Glutamatergic neuron (in vitro differentiated cells): ENCODE measurements around the gene EDEM3. TPM values are rescaled to one million over a fixed set of nuclear protein-coding genes. Genes with fewer than 3 reads are reported as not detected.
A peak's percentile ranks its signal among the peaks of the same experiment; 100 is the strongest.

ENCODE experiments used
- DNase-seq: peaks from one replicate; pipeline ENCODE4 v3.0.0; 2022
- H3K27ac Mint-ChIP-seq: one replicate; pipeline ENCODE4 v1.8.0; 2020; ENCODE audit warnings: mild to moderate bottlenecking, mixed read lengths, inconsistent platforms; ENCODE audit not compliant: unreplicated experiment
- H3K27me3 Mint-ChIP-seq: one replicate; pipeline ENCODE4 v1.8.0; 2020; ENCODE audit warnings: mild to moderate bottlenecking, moderate library complexity, mixed read lengths, inconsistent platforms; ENCODE audit not compliant: unreplicated experiment
- H3K36me3 Mint-ChIP-seq: one replicate; pipeline ENCODE4 v1.8.0; 2020; ENCODE audit warnings: mild to moderate bottlenecking, mixed read lengths, inconsistent platforms; ENCODE audit not compliant: unreplicated experiment
- H3K4me1 Mint-ChIP-seq: one replicate; pipeline ENCODE4 v1.8.0; 2020; ENCODE audit warnings: mild to moderate bottlenecking, low read depth, mixed read lengths, inconsistent platforms; ENCODE audit not compliant: unreplicated experiment
- H3K4me3 Mint-ChIP-seq: one replicate; pipeline ENCODE4 v1.8.0; 2020; ENCODE audit warnings: mild to moderate bottlenecking, mixed read lengths, inconsistent platforms; ENCODE audit not compliant: unreplicated experiment
- H3K9me3 Mint-ChIP-seq: one replicate; pipeline ENCODE4 v1.8.0; 2020; ENCODE audit warnings: mild to moderate bottlenecking, moderate library complexity, mixed read lengths, inconsistent platforms; ENCODE audit not compliant: unreplicated experiment
- total RNA-seq: library from RNA; stranded (reverse); fragmentation: NEBNext Ultra II Directional; extraction: Animal tissue kit (Norgen Biotek cat#: 25700); gene quantifications from one replicate; pipeline ENCODE4 v1.2.1, GENCODE V29; 2021; ENCODE audit not compliant: unreplicated experiment
- TF ChIP-seq, protein P1 (sequence below): fragments of 200-600 bp; sonication (generic); IDR thresholded peaks from one replicate; pipeline ENCODE4 v1.5.0; 2021; ENCODE audit not compliant: partially characterized antibody, unreplicated experiment

The EDEM3 gene
- total RNA-seq, 1 donor from 2014 or later, result 23.6 TPM

DNA sequence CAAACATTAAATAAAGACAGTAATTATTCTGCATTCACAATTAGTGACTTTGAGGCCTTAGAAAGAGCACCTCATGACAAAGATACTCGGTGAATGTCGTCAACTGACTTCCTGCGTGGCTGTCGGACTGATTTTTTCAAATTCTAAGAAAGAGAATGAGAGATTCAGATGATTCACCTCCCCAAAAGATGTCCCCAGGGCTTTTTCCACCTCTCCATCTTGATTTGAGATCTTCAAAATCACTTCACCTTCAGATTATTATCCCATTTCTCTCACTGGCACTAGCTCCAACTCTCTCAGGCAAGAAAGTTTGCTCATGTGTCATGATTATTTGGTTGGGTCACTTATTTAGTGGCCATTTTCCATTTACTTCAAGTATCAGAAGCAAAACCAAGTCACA, 5.0 kb upstream of the EDEM3 start:
- Mint-ChIP-seq H3K36me3 (no peaks in the 10 kb centered on the region), H3K9me3 (peaks cover 2% of the 10 kb centered on the region), H3K27ac (no peak overlapping the region), H3K27me3 (peaks cover 1% of the 10 kb centered on the region), H3K4me3 (no peak overlapping the region), H3K4me1 (peaks cover 1% of the 10 kb centered on the region)
- TF ChIP-seq, protein P1, sequence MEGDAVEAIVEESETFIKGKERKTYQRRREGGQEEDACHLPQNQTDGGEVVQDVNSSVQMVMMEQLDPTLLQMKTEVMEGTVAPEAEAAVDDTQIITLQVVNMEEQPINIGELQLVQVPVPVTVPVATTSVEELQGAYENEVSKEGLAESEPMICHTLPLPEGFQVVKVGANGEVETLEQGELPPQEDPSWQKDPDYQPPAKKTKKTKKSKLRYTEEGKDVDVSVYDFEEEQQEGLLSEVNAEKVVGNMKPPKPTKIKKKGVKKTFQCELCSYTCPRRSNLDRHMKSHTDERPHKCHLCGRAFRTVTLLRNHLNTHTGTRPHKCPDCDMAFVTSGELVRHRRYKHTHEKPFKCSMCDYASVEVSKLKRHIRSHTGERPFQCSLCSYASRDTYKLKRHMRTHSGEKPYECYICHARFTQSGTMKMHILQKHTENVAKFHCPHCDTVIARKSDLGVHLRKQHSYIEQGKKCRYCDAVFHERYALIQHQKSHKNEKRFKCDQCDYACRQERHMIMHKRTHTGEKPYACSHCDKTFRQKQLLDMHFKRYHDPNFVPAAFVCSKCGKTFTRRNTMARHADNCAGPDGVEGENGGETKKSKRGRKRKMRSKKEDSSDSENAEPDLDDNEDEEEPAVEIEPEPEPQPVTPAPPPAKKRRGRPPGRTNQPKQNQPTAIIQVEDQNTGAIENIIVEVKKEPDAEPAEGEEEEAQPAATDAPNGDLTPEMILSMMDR, result no peak
- no peak for DNase-seq

DNA sequence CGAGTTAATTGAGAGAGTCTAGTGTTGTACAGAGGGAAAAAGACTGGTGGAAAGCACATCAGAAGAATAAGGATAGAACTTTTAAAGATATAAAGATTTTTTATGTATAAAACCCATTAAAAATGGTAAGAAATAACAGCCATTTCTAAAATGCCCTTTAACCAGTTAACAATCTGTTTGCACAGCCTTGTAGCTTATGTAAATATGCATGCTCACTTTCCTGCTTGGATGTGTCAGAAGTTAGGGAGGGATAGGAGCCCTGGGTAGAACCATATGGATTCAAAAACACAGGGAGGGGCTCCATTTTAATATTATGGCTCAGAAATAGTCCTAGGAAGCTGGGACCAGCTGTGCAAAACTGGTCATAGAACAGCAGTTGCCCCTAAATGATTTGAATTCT, 4.5 kb upstream of the EDEM3 start:
- Mint-ChIP-seq H3K36me3 (no peaks in the 10 kb centered on the region), H3K27me3 (peaks cover 1% of the 10 kb centered on the region), H3K27ac (no peak overlapping the region), H3K4me3 (no peak overlapping the region), H3K4me1 (peaks cover 1% of the 10 kb centered on the region), H3K9me3 (peaks cover 2% of the 10 kb centered on the region)
- TF ChIP-seq, protein P1, result no peak
- DNase-seq, result no peak

DNA sequence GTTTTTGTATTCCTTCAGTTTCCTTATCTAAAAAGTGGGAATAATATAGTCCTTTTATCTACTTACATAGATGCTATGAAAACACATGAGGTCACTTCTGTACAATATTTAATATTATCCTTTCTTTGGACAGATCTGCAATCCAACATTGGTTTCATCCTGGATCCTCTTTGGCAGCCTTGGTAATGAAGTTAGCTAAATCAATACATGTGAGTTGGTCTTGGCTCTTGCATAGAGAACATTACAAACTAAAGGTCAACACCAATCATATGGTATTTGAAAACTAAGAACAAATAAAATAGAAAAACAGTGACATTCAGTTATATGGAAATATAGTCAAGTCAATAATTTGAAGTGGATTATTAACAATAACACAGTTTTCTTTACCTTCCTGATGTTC, 3.2 kb upstream of the EDEM3 start:
- H3K27ac Mint-ChIP-seq, result no peak overlapping the region
- H3K4me3 Mint-ChIP-seq, result no peak overlapping the region
- no peaks in the 10 kb centered on the region for H3K36me3 Mint-ChIP-seq
- DNase-seq, result no peak
- no peaks in the 10 kb centered on the region for H3K9me3 Mint-ChIP-seq
- peaks cover 4% of the 10 kb centered on the region for H3K27me3 Mint-ChIP-seq
- TF ChIP-seq, protein P1, result no peak
- H3K4me1 Mint-ChIP-seq, result peaks cover 6% of the 10 kb centered on the region

DNA sequence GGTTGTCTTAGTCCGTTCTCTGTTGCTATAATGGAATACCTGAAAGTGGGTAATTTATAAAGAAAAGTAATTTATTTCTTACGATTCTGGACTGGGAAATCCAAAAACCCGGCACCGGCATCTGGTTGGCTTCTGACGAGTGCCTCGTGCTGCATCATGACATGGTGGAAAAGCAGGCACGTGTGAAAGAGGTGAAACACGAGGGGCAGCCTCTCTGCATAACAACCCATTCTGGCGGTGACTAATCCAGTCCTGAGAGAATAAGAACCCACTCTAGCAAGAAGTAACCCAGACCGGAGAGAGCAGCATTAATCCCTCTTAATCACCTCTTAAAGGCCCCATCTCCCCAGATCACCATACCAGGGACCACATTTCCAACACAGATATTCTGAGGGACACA, 2.7 kb upstream of the EDEM3 start:
- H3K4me3 Mint-ChIP-seq, result no peak overlapping the region
- no peak for DNase-seq
- peaks cover 4% of the 10 kb centered on the region for H3K27me3 Mint-ChIP-seq
- peaks cover 6% of the 10 kb centered on the region for H3K4me1 Mint-ChIP-seq
- no peaks in the 10 kb centered on the region for H3K9me3 Mint-ChIP-seq
- TF ChIP-seq, protein P1, result no peak
- H3K27ac Mint-ChIP-seq, result no peak overlapping the region
- H3K36me3 Mint-ChIP-seq, result no peaks in the 10 kb centered on the region

DNA sequence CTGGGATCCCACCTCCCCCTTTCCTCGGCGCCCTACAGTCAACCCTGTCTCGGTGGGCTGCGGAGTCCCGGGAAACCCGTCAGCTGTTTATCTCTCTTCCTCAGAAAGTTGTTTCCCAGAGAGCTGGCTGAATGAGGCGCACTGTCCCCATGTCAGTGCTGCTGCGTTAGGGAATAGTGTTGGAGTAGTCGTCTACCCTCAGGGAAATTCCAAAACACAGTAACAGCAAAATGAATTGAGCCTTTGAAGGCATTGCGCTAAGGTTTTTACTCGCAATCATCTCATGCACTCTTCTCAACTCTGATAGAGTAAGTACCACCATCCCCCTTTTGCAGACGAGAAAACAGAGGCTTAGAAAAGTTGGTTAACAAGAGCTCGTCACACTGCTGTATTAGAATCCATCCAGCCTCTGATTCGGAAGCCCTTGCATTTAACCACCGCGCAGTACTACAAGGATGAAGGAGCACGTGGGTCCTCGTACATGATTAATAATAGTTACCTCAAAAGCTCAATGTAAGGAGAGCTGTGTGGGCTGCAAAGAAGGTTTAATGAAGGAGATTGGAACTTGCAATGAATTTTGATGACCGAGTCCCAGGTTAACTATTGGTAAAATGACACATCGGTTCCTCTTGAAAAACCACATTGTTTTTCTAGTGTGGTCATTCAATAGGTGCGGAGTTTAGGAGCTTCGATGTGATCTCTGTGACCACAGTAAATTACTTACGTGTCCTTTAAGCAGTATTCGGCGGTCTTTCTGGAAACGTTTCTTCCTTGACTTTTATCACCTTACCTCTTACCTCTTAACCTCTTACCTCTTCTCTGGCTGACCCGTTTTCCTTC, 788 bp upstream of the EDEM3 start:
- H3K27ac Mint-ChIP-seq, result no peak overlapping the region
- peaks cover 6% of the 10 kb centered on the region for H3K4me1 Mint-ChIP-seq
- H3K36me3 Mint-ChIP-seq, result no peaks in the 10 kb centered on the region
- no peaks in the 10 kb centered on the region for H3K9me3 Mint-ChIP-seq
- peak overlapping the region; percentile 89 for H3K4me3 Mint-ChIP-seq
- peaks cover 4% of the 10 kb centered on the region for H3K27me3 Mint-ChIP-seq
- no peak for DNase-seq
- TF ChIP-seq, protein P1, result no peak
